GM21576 (cell line): ENCODE results near the gene LRIG1.
A peak's percentile ranks its signal among the peaks of the same experiment; 100 is the strongest.

Source experiments
- ATAC-seq: cut with Tn5 transposase; IDR thresholded peaks from one replicate; pipeline ENCODE4 v1.9.1; 2021; ENCODE audit warnings: mild to moderate bottlenecking, moderate library complexity; ENCODE audit not compliant: unreplicated experiment

LRIG1 gene

GRCh38 chr3:66392512-66392911 is 108.3 kb downstream of the LRIG1 start:
- ATAC-seq, result no peak

DNA sequence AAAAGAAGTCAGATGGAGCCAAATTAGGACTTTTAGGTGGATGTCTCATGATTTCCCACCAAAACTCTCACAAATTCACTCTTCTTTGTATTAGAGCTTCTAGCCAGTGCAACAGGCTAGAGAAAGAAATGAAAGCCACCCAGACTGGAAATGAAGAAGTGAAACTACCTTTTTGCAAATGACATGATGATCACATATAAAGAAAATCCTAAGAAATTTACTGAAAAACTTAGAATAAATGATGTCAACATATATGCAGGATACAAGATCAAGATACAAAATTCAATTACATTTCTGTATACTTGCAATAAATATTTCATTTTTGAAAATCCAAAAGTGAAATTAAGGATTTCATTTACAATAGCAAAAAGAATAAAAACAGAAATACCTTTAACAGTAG is 110.8 kb downstream of the LRIG1 start:
- no peak for ATAC-seq

- peak; percentile 33 for ATAC-seq
These were observed 113.7 kb downstream of the LRIG1 start for GRCh38 chr3:66386925-66387650.

GRCh38 chr3:66386011-66386924 is 114.6 kb downstream of the LRIG1 start:
- peak; percentile 89 for ATAC-seq

DNA sequence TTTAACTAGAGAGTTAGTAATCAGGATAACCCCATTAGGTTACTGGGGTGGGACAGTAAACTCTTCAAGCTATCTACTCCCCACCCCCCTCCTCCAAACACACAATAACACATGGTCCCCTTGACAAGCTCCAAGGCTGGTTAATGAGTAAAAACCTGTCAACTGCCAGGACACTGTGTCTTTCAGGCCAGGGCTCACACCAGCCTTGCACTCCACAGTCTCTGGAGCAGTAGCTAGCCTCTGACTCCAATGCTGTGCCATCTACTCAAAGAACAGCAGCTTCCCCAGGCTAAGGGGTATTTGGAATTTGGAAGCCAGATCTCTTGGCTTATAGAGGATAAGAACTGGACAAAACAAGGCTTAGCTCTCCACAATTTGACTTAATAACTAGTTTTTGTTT is 115.8 kb downstream of the LRIG1 start:
- ATAC-seq, result no peak

DNA sequence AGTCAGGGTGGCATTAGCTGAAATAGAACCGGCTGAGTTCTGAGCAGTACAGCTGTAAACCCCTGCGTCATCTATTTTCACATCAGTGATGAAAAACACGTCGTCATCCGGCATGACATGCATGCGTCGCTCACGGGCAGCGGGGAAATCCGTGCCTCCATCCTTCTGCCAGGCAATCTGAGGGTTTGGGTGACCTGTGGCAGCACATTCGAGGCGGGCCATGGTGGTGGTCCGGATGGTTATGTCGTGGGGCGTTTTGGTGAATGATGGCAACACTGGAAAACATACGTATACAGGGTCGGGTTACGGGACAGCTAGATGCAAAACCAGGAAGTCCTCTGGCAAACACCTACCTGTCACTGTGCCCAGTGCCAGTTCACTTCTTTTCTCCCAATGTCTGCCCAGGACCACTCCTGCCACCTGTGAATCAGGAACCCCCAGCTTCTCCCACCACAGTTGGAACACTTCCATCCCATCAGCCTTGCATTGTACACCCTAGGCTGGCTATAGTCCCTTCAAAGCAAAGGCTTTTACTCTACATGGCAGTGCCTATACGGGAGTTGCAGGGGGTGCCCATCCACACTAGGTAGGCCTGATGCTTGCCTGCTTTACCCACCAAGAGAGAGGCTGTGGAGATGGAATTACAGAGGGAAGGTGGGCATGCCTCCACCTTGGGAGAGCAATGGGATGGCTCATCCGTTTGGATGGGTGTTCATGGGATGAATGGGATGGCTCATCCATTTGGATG is 116.7 kb downstream of the LRIG1 start:
- ATAC-seq, result no peak

GRCh38 chr3:66383023-66383422 is 117.8 kb downstream of the LRIG1 start:
- no peak for ATAC-seq

- no peak for ATAC-seq
These were observed 118.7 kb downstream of the LRIG1 start for GRCh38 chr3:66382142-66382541.

GRCh38 chr3:66381626-66382025 is 119.2 kb downstream of the LRIG1 start:
- no peak for ATAC-seq

GRCh38 chr3:66380200-66380932 is 120.5 kb downstream of the LRIG1 start:
- ATAC-seq, result no peak

GRCh38 chr3:66379565-66379964 is 121.3 kb downstream of the LRIG1 start:
- ATAC-seq, result no peak

GRCh38 chr3:66378256-66378655 is 122.6 kb downstream of the LRIG1 start:
- ATAC-seq, result no peak

GRCh38 chr3:66377800-66378199 is 123.0 kb downstream of the LRIG1 start:
- ATAC-seq, result no peak

DNA sequence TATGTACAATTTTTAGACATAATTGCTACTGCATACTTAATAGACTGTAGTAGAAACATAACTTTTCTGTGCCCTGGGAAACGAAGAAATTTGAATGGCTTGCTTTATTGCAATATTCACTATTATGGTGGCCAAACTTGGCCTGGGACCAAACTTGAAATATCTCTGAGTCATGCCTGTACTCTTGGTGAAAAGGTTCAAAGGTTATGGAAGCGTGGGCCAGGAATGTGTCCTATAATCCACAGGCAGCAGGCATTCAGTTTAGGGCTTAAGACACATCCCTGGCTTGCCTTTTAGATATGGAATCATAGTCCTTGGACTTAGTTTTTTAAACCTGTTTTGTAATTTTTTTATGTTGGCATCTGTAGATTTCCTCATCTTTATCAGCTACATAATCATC is 124.3 kb downstream of the LRIG1 start:
- ATAC-seq, result no peak

DNA sequence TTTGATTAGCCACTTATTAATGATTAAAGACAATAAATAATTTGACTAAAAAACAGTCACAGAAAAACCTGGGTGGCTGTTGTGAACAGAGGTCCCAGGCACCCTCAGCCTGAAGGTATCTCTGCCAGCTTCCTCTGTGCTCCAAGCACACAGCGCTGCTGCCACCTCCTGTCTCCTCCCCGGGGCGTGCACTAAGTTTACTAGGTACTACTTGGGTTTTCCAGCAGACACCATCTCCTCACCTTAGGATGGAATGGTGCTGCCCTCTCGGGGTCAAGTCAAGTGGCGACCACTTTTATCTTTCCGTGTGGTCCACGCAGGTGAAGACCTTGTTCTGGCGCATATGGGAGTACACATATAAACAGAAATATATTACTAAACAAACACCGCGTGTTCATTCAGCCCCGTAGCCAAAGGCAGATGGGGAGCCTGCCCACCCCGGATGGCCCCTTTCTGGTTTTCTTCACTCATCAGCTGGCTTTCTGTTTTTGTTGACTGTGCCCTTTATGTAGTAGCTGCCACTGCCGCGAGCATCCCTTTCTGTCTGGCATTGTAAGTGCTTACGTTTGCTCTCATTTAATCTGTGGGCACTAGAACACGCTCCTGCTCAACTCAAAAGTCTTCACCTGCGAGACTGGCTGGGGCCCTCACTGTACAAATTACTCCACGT is 128.0 kb downstream of the LRIG1 start:
- ATAC-seq, result no peak

DNA sequence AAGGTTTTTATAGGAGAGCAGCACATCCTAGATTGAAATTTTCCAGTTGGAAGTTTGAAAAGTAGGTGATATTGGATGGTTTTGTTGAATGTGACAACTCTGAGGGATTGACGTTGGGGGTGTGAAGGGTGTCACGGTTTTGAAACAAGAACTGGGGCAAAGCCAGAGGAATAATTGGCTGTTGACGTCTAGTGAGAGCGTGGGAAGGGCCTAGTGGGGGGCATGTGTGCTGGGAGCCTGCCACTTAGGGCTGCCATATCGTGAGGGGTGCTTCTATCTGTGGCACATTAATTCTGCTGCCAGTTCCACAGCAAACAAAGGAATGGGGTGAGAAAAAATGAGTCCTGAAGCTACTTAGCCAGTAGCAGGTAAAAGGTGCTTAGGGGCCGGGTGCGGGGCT is 129.4 kb downstream of the LRIG1 start:
- ATAC-seq, result no peak

- no peak for ATAC-seq
These were observed 130.6 kb downstream of the LRIG1 start for GRCh38 chr3:66370179-66370578.

- ATAC-seq, result no peak
These were observed 132.8 kb downstream of the LRIG1 start for GRCh38 chr3:66367979-66368378.

GRCh38 chr3:66366747-66367146 is 134.1 kb downstream of the LRIG1 start:
- no peak for ATAC-seq

DNA sequence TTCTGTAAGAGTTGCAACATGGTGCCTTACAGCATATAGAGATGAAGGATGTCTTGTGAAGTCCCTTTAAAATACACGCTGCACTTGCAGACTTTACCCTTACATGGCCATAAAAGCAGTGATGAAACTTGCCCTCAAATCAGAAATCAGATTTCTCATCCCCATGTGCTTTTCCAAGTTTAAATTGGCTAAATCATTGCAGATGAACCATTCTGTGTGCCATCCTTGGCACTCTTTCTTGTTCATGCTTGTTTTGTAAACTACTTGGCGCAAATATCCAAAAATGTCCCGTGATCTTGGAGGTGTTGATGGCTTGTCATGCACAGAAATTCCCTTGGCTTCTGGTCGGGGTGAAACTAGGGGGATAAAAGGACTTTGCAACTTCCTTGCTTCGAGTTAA is 135.7 kb downstream of the LRIG1 start:
- no peak for ATAC-seq
